Islet precursor cell (in vitro differentiated cells): ENCODE data around the gene AGAP1.

ENCODE experiments used
- DNase-seq: peaks from one replicate; pipeline ENCODE4 v3.0.0-alpha.2; 2018

The AGAP1 gene

GRCh38 chr2:236026841-236027240 is 533.0 kb downstream of the AGAP1 start:
- no peak for DNase-seq

- no peak for DNase-seq
Observed at GRCh38 chr2:236028066-236028465, 534.2 kb downstream of the AGAP1 start.

GRCh38 chr2:236033462-236033861 is 539.6 kb downstream of the AGAP1 start:
- no peak for DNase-seq

- DNase-seq: no peak
Observed at GRCh38 chr2:236034974-236035373, 541.1 kb downstream of the AGAP1 start.

- DNase-seq: no peak
Observed at GRCh38 chr2:236036045-236036444, 542.2 kb downstream of the AGAP1 start.

- DNase-seq: no peak
Observed at GRCh38 chr2:236038096-236038495, 544.3 kb downstream of the AGAP1 start.

GRCh38 chr2:236040600-236041328 is 546.9 kb downstream of the AGAP1 start:
- no peak for DNase-seq

- DNase-seq: no peak
Observed at GRCh38 chr2:236041616-236042015, 547.8 kb downstream of the AGAP1 start.

GRCh38 chr2:236042087-236042486 is 548.2 kb downstream of the AGAP1 start:
- DNase-seq: no peak

- DNase-seq: no peak
Observed at GRCh38 chr2:236044191-236044590, 550.3 kb downstream of the AGAP1 start.

- peak; percentile 85 for DNase-seq
Observed at GRCh38 chr2:236045251-236046235, 551.7 kb downstream of the AGAP1 start.

- DNase-seq: no peak
Observed at GRCh38 chr2:236046715-236047114, 552.9 kb downstream of the AGAP1 start.

GRCh38 chr2:236047176-236047575 is 553.3 kb downstream of the AGAP1 start:
- DNase-seq: no peak

GRCh38 chr2:236047886-236048540 is 554.2 kb downstream of the AGAP1 start:
- no peak for DNase-seq

GRCh38 chr2:236049981-236050380 is 556.1 kb downstream of the AGAP1 start:
- no peak for DNase-seq

- DNase-seq: no peak
Observed at GRCh38 chr2:236051351-236051750, 557.5 kb downstream of the AGAP1 start.

GRCh38 chr2:236051806-236052205 is 558.0 kb downstream of the AGAP1 start:
- no peak for DNase-seq

- no peak for DNase-seq
Observed at GRCh38 chr2:236052206-236052605, 558.4 kb downstream of the AGAP1 start.

- DNase-seq: peak; percentile 74
Observed at GRCh38 chr2:236052926-236053821, 559.3 kb downstream of the AGAP1 start.

- DNase-seq: no peak
Observed at GRCh38 chr2:236054125-236054524, 560.3 kb downstream of the AGAP1 start.

- no peak for DNase-seq
Observed at GRCh38 chr2:236054621-236055305, 560.9 kb downstream of the AGAP1 start.

GRCh38 chr2:236055471-236055870 is 561.6 kb downstream of the AGAP1 start:
- DNase-seq: no peak
